ENCODE results near the gene DGCR2. TPM values are rescaled to one million over a fixed set of nuclear protein-coding genes. Genes with fewer than 3 reads are reported as not detected.

Gene DGCR2
- total RNA-seq, 1 donor from 2014 or later: 70.6 TPM

DNA sequence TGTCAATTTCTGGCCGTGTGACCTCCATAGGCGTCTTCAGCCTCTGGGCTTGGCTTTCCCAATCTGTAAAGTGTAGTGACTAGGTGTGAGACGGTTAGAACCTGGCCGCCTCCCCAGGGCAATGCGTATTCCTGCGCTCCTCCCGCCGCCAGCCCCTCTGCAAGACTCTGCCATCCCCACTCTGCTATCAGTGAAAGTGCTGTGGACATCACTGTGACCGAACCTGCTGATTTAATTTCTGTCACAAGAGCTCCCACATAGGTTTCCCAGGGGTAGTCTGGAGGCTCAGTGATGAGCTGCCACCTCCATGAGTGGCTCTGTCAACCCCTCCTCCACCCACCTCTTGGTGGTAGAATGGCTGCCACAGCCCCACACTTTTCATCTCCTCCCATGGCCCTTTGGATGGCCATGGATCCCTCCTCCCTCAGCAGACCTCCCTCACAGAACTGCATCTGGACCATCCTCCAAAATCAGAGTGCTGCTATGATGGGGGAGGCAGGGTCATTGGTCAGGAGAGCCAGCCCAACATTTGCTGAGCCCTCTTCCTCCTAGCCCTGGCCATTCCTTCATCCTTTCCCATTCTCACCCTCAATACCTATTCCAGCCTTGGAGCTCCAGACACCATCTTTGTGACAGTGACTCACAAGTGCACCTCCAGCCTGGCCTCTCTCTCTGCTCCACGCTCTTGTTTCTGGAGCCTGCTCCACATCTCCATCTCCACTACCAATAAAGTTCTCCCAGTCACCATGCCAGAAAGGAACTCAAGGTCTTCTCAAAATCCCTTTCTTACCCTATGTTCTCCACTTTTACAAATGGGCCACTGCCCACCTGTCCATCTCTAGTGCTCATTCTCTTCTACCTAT lies 29.3 kb upstream of the DGCR2 start:
- TF ChIP-seq, protein P1, sequence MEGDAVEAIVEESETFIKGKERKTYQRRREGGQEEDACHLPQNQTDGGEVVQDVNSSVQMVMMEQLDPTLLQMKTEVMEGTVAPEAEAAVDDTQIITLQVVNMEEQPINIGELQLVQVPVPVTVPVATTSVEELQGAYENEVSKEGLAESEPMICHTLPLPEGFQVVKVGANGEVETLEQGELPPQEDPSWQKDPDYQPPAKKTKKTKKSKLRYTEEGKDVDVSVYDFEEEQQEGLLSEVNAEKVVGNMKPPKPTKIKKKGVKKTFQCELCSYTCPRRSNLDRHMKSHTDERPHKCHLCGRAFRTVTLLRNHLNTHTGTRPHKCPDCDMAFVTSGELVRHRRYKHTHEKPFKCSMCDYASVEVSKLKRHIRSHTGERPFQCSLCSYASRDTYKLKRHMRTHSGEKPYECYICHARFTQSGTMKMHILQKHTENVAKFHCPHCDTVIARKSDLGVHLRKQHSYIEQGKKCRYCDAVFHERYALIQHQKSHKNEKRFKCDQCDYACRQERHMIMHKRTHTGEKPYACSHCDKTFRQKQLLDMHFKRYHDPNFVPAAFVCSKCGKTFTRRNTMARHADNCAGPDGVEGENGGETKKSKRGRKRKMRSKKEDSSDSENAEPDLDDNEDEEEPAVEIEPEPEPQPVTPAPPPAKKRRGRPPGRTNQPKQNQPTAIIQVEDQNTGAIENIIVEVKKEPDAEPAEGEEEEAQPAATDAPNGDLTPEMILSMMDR (IDR thresholded peaks at IDR 0.05): no peak
- ATAC-seq (no peak), DNase-seq (no peak)
- no peaks in the 10 kb centered on the region for H3K9me3 ChIP-seq
- H3K27ac ChIP-seq: no peak overlapping the region
- intact Hi-C loops (cut with DNase I): no loop called here
- H3K36me3 ChIP-seq: no peaks in the 10 kb centered on the region
- H3K4me3 ChIP-seq: no peak overlapping the region
- no peaks in the 10 kb centered on the region for H3K4me1 ChIP-seq
- peaks cover 55% of the 10 kb centered on the region for H3K27me3 ChIP-seq

DNA sequence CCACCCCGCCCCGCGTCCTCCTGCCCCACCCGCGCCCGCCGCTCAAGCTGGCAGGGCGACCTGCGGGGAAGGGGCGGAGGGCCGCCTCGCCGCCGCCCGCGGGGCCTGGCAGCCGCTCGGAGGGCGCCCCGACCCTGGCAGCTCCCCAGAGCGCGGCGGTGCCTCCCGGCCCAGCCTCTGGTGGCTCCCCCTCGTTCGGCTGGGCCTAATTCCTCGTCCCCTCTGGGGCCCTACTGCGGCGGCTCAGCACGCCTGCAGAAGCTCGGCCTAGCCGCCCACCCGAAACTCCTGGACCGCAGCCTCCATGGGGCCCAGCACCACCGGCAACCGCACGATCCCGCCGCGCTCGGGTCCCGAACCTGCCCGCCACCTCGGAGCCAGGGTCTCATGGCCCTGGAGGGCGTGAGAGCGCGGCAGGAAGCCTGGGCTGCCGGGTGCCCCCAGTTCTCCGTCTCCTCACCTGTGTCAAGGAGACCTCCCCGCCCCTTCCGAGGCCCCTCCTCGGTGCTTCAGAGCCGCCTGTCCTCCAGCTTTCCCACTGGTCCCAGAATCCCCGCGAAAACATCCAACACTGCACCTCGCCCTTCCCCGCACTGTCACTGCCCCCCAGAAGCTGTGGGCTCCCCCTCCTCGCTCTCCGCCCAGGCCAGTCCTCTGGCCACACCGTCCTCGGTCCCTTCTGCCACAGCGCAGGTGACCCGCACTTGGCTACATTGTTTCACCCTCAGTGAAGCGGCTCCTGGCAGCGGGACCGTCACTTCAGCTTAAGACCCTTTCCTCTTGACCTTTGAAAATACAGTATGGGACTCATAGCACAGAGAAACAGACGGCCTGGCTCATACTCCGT lies 28.5 kb upstream of the DGCR2 start:
- DNase-seq (peak; percentile 52), ATAC-seq (no peak)
- no peaks in the 10 kb centered on the region for H3K9me3 ChIP-seq
- no peaks in the 10 kb centered on the region for H3K36me3 ChIP-seq
- TF ChIP-seq, protein P1 (IDR thresholded peaks at IDR 0.05): no peak
- no peak overlapping the region for H3K27ac ChIP-seq
- intact Hi-C loops (cut with DNase I): no loop called here
- H3K4me3 ChIP-seq: no peak overlapping the region
- H3K4me1 ChIP-seq: no peaks in the 10 kb centered on the region
- peaks cover 55% of the 10 kb centered on the region for H3K27me3 ChIP-seq

DNA sequence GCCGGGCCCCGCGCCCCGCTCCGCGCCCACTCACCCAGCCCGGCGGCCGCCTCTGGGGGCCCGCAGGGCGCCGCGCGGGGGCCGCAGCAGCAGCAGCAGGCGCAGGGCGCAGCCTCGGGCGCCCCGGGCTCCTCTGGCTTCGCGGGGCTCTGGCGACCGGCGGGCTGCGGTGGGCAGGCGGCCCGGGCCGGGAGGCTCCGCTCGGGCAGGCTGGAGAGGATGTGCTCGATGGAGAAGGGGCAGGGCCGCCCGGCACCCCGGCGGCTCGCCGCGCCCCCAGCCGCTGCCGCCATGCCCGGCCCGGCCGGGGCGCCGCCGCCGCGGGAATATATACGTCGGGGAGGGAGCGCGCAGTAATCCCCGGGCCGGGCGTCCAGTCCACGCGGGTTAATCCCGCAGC lies 27.8 kb upstream of the DGCR2 start, which contains the start of gene GSC2:
Gene GSC2 (minus strand): TSS at position 302 of the 400 bp plus-strand sequence. CDS start 9 bp downstream, at position 293.
- ATAC-seq (no peak), DNase-seq (no peak)
- no peaks in the 10 kb centered on the region for H3K36me3 ChIP-seq
- H3K4me1 ChIP-seq: no peaks in the 10 kb centered on the region
- peak within 1 kb of the TSS; percentile 35 for H3K4me3 ChIP-seq
- H3K27ac ChIP-seq: no peak within 1 kb of the TSS
- peaks cover 55% of the 10 kb centered on the region for H3K27me3 ChIP-seq
- TF ChIP-seq, protein P1 (IDR thresholded peaks at IDR 0.05): no peak
- no peaks in the 10 kb centered on the region for H3K9me3 ChIP-seq
- intact Hi-C loops (cut with DNase I): no loop called here

DNA sequence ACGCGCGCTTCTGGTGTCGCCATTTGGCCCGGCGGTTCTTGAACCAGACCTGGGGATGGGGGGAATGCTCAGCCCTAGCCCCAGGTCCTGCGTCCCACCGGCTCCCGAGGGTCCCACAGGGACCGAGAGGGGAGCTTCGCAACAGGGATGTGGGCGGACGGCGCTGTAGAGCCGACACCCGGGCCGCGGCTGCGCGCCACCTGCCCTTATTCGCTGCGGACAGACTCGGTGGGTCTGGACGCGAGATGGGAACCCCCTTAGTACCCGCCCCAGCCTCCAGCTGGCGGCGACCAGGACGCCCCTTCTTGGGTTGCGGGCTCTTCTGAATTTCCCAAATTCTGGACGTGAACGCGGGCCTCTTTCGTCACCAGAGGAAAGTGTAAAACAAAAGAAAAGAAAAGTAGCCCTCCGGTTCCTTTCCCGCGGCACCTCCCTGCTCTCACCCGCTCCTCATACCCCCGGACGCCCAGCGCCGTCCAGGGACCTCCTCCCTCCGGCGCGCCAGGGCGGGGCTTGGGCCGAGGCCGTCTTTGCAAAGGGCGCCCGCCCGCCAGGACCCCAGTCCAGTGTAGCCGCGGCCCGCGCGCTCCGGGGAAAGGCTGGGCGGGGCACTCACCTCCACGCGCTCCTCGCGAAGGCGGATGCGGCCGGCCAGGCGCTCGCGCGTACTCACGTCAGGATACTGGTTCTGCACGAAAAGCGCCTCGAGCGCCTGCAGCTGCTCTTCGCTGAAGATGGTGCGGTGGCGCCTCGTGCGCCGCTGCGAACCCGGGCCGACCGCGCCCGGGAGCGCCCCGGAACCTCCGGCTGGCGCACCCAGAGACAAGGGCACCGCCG lies 27.1 kb upstream of the DGCR2 start:
- H3K4me1 ChIP-seq: no peaks in the 10 kb centered on the region
- intact Hi-C loops (cut with DNase I): no loop called here
- H3K9me3 ChIP-seq: no peaks in the 10 kb centered on the region
- ATAC-seq: no peak
- H3K27ac ChIP-seq: no peak overlapping the region
- H3K36me3 ChIP-seq: no peaks in the 10 kb centered on the region
- TF ChIP-seq, protein P1 (IDR thresholded peaks at IDR 0.05): no peak
- peak; percentile 61 for DNase-seq
- H3K4me3 ChIP-seq: peak overlapping the region; percentile 35
- H3K27me3 ChIP-seq: peaks cover 55% of the 10 kb centered on the region

DNA sequence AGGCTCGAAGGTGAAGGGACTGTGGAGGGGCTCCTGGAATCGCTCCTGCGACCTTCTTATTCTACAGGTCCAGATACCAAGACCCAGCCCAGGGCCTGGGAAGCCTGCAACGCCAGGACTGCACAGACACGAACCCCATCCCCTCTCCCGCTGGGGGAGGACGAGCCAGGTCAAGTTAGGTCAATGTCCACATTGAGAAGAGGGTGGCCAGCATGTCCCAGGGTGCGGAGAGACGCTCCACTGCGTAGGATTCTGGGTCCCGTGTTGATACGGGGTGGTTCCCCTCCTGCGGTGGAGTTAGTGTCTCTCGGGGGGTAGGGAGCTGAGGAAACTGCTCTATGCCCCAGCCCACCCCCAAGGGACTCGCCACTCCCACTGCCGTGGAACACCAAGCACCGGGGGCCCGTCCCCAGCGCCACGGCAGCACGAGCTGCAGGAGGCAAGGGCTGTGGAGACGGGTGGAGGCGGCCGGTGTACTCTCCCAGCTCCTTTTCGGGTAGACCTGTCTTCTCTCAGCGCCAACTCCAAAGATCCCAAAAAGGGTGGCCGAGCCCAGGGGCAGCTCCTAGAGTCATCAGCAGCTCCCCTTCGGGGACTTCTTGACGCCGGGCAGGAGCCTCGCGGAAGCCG lies 26.3 kb upstream of the DGCR2 start:
- H3K36me3 ChIP-seq: no peaks in the 10 kb centered on the region
- peaks cover 55% of the 10 kb centered on the region for H3K27me3 ChIP-seq
- ATAC-seq: no peak
- peak; percentile 58 for DNase-seq
- no peak overlapping the region for H3K4me3 ChIP-seq
- intact Hi-C loops (cut with DNase I): no loop called here
- H3K4me1 ChIP-seq: peaks cover 4% of the 10 kb centered on the region
- no peak overlapping the region for H3K27ac ChIP-seq
- TF ChIP-seq, protein P1 (IDR thresholded peaks at IDR 0.05): no peak
- no peaks in the 10 kb centered on the region for H3K9me3 ChIP-seq

All from upper lobe of right lung (tissue), 1 donor.